Peyer's patch (tissue), 4 donors: ENCODE measurements around the gene ATP8A1.

Experiments
- POLR2A ChIP-seq, 2 donors: fragments of 450-650 bp; IDR thresholded peaks; one replicate each; pipeline ENCODE4 v1.5.1; 2017; ENCODE audit warnings: antibody characterized with exemption in 2 of 2, mild to moderate bottlenecking in 2 of 2, moderate library complexity in 2 of 2
- TF ChIP-seq, protein P1 (sequence below), 6 experiments: fragments of 450-650 bp in 4 of 6; fragments of 200-600 bp in 2 of 6; sonication (generic) in 1 of 6; IDR thresholded peaks; one replicate each; pipeline ENCODE4 v1.5.1; 2017 to 2019; ENCODE audit warnings: antibody characterized with exemption in 6 of 6, mild to moderate bottlenecking in 3 of 6, moderate library complexity in 1 of 6

DNA sequence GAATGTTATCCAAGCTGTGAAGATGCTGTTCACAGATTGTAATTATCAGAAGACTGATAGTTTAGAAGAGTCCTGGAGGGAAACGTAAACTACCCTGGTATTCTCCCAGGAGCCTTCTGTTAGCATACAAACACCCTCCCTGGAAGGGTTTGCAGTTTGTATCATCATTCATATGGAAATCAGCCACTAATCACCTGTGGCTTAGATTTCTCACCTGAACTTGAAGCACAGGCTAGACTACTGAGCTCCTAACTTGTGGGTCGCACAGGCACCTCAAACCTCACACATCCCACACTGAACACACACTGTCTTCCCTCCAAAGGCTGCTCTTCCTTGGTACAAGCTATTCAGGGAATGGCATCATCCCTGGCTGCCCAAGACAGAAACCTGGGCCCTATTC is 228.9 kb downstream of the ATP8A1 start:
- TF ChIP-seq, protein P1, sequence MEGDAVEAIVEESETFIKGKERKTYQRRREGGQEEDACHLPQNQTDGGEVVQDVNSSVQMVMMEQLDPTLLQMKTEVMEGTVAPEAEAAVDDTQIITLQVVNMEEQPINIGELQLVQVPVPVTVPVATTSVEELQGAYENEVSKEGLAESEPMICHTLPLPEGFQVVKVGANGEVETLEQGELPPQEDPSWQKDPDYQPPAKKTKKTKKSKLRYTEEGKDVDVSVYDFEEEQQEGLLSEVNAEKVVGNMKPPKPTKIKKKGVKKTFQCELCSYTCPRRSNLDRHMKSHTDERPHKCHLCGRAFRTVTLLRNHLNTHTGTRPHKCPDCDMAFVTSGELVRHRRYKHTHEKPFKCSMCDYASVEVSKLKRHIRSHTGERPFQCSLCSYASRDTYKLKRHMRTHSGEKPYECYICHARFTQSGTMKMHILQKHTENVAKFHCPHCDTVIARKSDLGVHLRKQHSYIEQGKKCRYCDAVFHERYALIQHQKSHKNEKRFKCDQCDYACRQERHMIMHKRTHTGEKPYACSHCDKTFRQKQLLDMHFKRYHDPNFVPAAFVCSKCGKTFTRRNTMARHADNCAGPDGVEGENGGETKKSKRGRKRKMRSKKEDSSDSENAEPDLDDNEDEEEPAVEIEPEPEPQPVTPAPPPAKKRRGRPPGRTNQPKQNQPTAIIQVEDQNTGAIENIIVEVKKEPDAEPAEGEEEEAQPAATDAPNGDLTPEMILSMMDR (IDR thresholded peaks at IDR 0.05) = no peak
- TF ChIP-seq POLR2A (IDR thresholded peaks at IDR 0.05) = no peak
